HepG2 (cell line): ENCODE results near the gene CYRIA. TPM values are rescaled to one million over a fixed set of nuclear protein-coding genes. Genes with fewer than 3 reads are reported as not detected.

Experiments
- ATAC-seq: fragments of 200-7000 bp; cut with Tn5 transposase; 3 replicates; pipeline ENCODE4 v1.9.1; 2020; ENCODE audit warnings: mild to moderate bottlenecking, moderate library complexity
- BruUV-seq: library from RNA; stranded (reverse); fragments of 400-500 nt; replicated peaks from 2 replicates; lab custom pipeline; 2021; lab: Mats Ljungman, UMichigan
- CTCF ChIA-PET: fragments of 300-600 bp; formaldehyde crosslinking; extraction: SDS; loops from one replicate; lab custom pipeline; 2021; ENCODE audit warnings: low total read pairs, inconsistent platforms, low intra/inter-chr PET ratio; lab: Yijun Ruan, JAX
- POLR2A ChIA-PET: fragments of 350-600 bp; sonication (Branson Sonifier 250); formaldehyde crosslinking; loops from one replicate; lab custom pipeline; 2020; ENCODE audit warnings: antibody characterized with exemption, inconsistent platforms; lab: Yijun Ruan, JAX
- DNase-seq: peaks from one replicate; pipeline ENCODE4 v3.0.0-alpha.2; 2015; ENCODE audit warnings: low spot score
- FAIRE-seq: peaks from 3 replicates; lab custom pipeline; 2011; peaks lifted over from hg19 to GRCh38; lab: Jason Lieb, UNC
- H2AFZ ChIP-seq: one replicate; pipeline ENCODE4 v1.6.1; 2011; ENCODE audit warnings: low read length, inconsistent platforms
- H3K27ac ChIP-seq: fragments of 300-600 bp; 3 replicates; pipeline ENCODE4 v1.8.0; 2011; ENCODE audit warnings: mixed run types, mild to moderate bottlenecking, mixed read lengths, low read length, inconsistent platforms; ENCODE audit not compliant: insufficient read depth; ENCODE audit errors: extremely low read length
- H3K27me3 ChIP-seq, 2 experiments: fragments of 200-600 bp in 1 of 2; 2 replicates in 1 of 2; 3 replicates in 1 of 2; pipeline versions ENCODE4 v1.6.0 to v1.8.0; 2011; ENCODE audit warnings: low read length in 2 of 2, mild to moderate bottlenecking in 2 of 2, moderate library complexity in 2 of 2, inconsistent platforms in 1 of 2; ENCODE audit not compliant: insufficient read depth in 2 of 2, control insufficient read depth in 1 of 2
- H3K36me3 ChIP-seq, 2 experiments: fragments of 200-600 bp in 1 of 2; replicated peaks in 1 of 2; 2 replicates in 1 of 2; 3 replicates in 1 of 2; pipeline versions ENCODE4 v1.5.1 to v1.8.0; 2011; ENCODE audit warnings: low read length in 2 of 2, inconsistent platforms in 1 of 2; ENCODE audit not compliant: insufficient read depth in 2 of 2, control insufficient read depth in 1 of 2
- H3K4me1 ChIP-seq: 2 replicates; pipeline ENCODE4 v1.5.1; 2012; ENCODE audit warnings: low read length, inconsistent platforms; ENCODE audit not compliant: insufficient read depth
- H3K4me2 ChIP-seq: 2 replicates; pipeline ENCODE4 v1.6.0; 2011; ENCODE audit warnings: low read depth, low read length, inconsistent platforms
- H3K4me3 ChIP-seq, 3 experiments: fragments of 200-600 bp in 1 of 3; sonication (generic), shearing (Covaris generic) in 1 of 3; replicated peaks in 1 of 3; 2 replicates each; pipeline ENCODE4 v1.5.1; 2011 to 2016; ENCODE audit warnings: low read length in 3 of 3, inconsistent platforms in 2 of 3, low read depth in 2 of 3, mild to moderate bottlenecking in 2 of 3, control low read depth in 1 of 3, mixed read lengths in 1 of 3; ENCODE audit not compliant: insufficient read depth in 1 of 3
- H3K79me2 ChIP-seq: one replicate; pipeline ENCODE4 v1.6.1; 2011; ENCODE audit warnings: low read length, inconsistent platforms; ENCODE audit not compliant: insufficient read depth
- H3K9ac ChIP-seq: 2 replicates; pipeline ENCODE4 v1.6.0; 2011; ENCODE audit warnings: mild to moderate bottlenecking, low read depth, low read length, inconsistent platforms; ENCODE audit not compliant: insufficient read depth
- H3K9me3 ChIP-seq: 2 replicates; pipeline ENCODE4 v1.5.1; 2012; ENCODE audit warnings: mild to moderate bottlenecking, low read length
- H4K20me1 ChIP-seq: 2 replicates; pipeline ENCODE4 v1.6.0; 2011; ENCODE audit warnings: inconsistent platforms, mild to moderate bottlenecking, low read length, moderate library complexity; ENCODE audit not compliant: insufficient read depth
- DNMT3B ChIP-seq: conservative IDR thresholded peaks from 2 replicates; pipeline ENCODE4 v1.6.1; 2016; ENCODE audit warnings: missing biosample characterization, control low read depth
- HNRNPK ChIP-seq: fragments of 200-400 bp; formaldehyde crosslinking; IDR thresholded peaks from 2 replicates; pipeline ENCODE4 v1.6.1; 2018; ENCODE audit warnings: low read length, low read depth, moderate library complexity, mild to moderate bottlenecking; ENCODE audit not compliant: poor library complexity, severe bottlenecking
- MATR3 ChIP-seq: sonication (generic); formaldehyde crosslinking; IDR thresholded peaks from 2 replicates; pipeline ENCODE4 v1.4.0; 2020; ENCODE audit warnings: missing genetic modification reagents
- STAT5B ChIP-seq: sonication (generic); formaldehyde crosslinking; IDR thresholded peaks from 2 replicates; pipeline ENCODE4 v1.4.0; 2020; ENCODE audit warnings: missing genetic modification reagents
- THAP11 ChIP-seq: IDR thresholded peaks from 2 replicates; pipeline ENCODE4 v1.6.1; 2016; ENCODE audit warnings: missing biosample characterization, missing genetic modification reagents
- WGBS: methylation state at CpG from one replicate; pipeline ENCODE4 v1.1.6; 2017; ENCODE audit warnings: low lambda C conversion rate; 5-methylcytosine and 5-hydroxymethylcytosine counted together
- in situ Hi-C: cut with HindIII; loops from 2 replicates; pipeline ENCODE4 v1.10.0; 2017; ENCODE audit warnings: low pct_unique_long_range_greater_than_20kb; ENCODE audit not compliant: extremely low pct_ligation_motif_present
- intact Hi-C: fragments of 100-400 bp; cut with micrococcal nuclease; formaldehyde crosslinking; loops from one replicate; pipeline ENCODE4 v1.10.0; 2022; ENCODE audit not compliant: unreplicated experiment
- polyA plus RNA-seq, 8 experiments: library from polyadenylated mRNA; depleted of rRNA in 3 of 8; stranded (reverse) in 7 of 8; unstranded in 1 of 8; fragments of >200 nt; fragmentation: Illumina TruSeq in 4 of 8; extraction: Trizol in 4 of 8; gene quantifications; 2 replicates each; pipeline versions ENCODE4 v1.2.1 to v1.2.3, GENCODE V29; 2011 to 2016; ENCODE audit warnings: low read depth in 4 of 8, missing spikeins in 1 of 8, mixed read lengths in 1 of 8; ENCODE audit not compliant: insufficient read depth in 1 of 8
- total RNA-seq, 5 experiments: library from RNA; depleted of rRNA; stranded (reverse); fragments of >200 nt; fragmentation: Illumina TruSeq; extraction: Trizol; gene quantifications; 2 replicates each; pipeline ENCODE4 v1.2.3, GENCODE V29; 2016; ENCODE audit warnings: low read depth in 1 of 5
- TF ChIP-seq, protein P1 (sequence below): sonication (generic); formaldehyde crosslinking; IDR thresholded peaks from 2 replicates; pipeline ENCODE4 v1.4.0; 2020; ENCODE audit warnings: low read depth, mild to moderate bottlenecking, missing genetic modification reagents
- TF ChIP-seq, protein P2 (sequence below): sonication (generic); formaldehyde crosslinking; IDR thresholded peaks from 2 replicates; pipeline ENCODE4 v1.8.0; 2022; ENCODE audit warnings: missing genetic modification reagents, mild to moderate bottlenecking, inconsistent platforms, borderline replicate concordance

Gene CYRIA
- total and polyA plus RNA-seq, 2 of the 13 experiments (the other 11 are each of a cell fraction or from before 2014, with no cell fraction given): 0.09 TPM; not detected in 1

- ATAC-seq (no peak), FAIRE-seq (no peak), DNase-seq (no peak)
- CTCF ChIA-PET: no interaction called here
- POLR2A ChIA-PET: no interaction called here
- in situ Hi-C loops: no loop called here
- TF ChIP-seq, protein P1, sequence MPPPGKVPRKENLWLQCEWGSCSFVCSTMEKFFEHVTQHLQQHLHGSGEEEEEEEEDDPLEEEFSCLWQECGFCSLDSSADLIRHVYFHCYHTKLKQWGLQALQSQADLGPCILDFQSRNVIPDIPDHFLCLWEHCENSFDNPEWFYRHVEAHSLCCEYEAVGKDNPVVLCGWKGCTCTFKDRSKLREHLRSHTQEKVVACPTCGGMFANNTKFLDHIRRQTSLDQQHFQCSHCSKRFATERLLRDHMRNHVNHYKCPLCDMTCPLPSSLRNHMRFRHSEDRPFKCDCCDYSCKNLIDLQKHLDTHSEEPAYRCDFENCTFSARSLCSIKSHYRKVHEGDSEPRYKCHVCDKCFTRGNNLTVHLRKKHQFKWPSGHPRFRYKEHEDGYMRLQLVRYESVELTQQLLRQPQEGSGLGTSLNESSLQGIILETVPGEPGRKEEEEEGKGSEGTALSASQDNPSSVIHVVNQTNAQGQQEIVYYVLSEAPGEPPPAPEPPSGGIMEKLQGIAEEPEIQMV (CRISPR knock-in tag): no peak
- TF ChIP-seq STAT5B (CRISPR knock-in tag): no peak
- TF ChIP-seq, protein P2, sequence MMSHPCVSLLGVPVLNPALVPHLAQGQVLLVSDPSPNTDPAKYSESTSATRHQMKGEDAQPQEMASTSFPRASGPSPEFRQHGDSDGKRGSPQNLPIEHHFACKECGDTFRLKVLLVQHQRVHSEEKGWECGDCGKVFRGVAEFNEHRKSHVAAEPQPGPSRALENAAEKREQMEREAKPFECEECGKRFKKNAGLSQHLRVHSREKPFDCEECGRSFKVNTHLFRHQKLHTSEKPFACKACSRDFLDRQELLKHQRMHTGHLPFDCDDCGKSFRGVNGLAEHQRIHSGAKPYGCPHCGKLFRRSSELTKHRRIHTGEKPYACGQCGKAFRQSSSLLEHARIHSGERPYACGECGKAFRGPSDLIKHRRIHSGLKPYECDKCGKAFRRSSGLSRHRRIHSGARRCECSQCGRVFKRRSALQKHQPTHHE (CRISPR knock-in tag): no peak
- TF ChIP-seq THAP11: no peak
- TF ChIP-seq HNRNPK: no peak
- TF ChIP-seq MATR3 (CRISPR knock-in tag): no peak
- no peak for TF ChIP-seq DNMT3B
- Histone ChIP-seq H3K36me3 (no peaks in the 10 kb centered on the region), H3K27me3 (no peaks in the 10 kb centered on the region), H3K4me3 (no peak overlapping the region), H3K27ac (no peak overlapping the region), H2AFZ (no peak overlapping the region), H3K9ac (no peak overlapping the region), H4K20me1 (no peaks in the 10 kb centered on the region), H3K9me3 (no peaks in the 10 kb centered on the region), H3K79me2 (no peaks in the 10 kb centered on the region), H3K4me1 (no peaks in the 10 kb centered on the region), H3K4me2 (no peak overlapping the region)
- 14% methylated on average over 2 of the region's 2 CpGs for whole genome bisulfite sequencing
- no TSS peak for BruUV-seq
- intact Hi-C loops: no loop called here
Measured at GRCh38 chr2:16643099-16643498, 22.5 kb downstream of the CYRIA start.
